Measurements from ENCODE around the gene STAB2. TPM values are rescaled to one million over a fixed set of nuclear protein-coding genes. Genes with fewer than 3 reads are reported as not detected.

STAB2 gene
- total and polyA plus RNA-seq, 2 of the 8 experiments (the other 6 are each of a cell fraction or from before 2014, with no cell fraction given): not detected

GRCh38 chr12:103793512-103794045 lies 206.5 kb downstream of the STAB2 start:
- Histone ChIP-seq H2BK5ac (ENCODE audit: low read depth, low read length) (no peak overlapping the region), H2AK5ac (ENCODE audit: low read depth, low read length) (no peak overlapping the region), H4K5ac (ENCODE audit: insufficient read length, low read depth, low read length) (no peak overlapping the region), H3K23ac (ENCODE audit: insufficient read length) (no peak overlapping the region), H3K9me3 (ENCODE audit: insufficient read depth in 2 of 2, low read depth in 1 of 2, low read length in 1 of 2) (no peaks in the 10 kb centered on the region; a peak in 1 of 4 replicates), H3K14ac (ENCODE audit: insufficient read length) (no peak overlapping the region), H3K56ac (replicated peaks; ENCODE audit: insufficient read length, low read depth, low read length) (no peak overlapping the region), H3K23me2 (ENCODE audit: low read depth, low read length) (no peaks in the 10 kb centered on the region), H2BK15ac (ENCODE audit: low read length) (no peak overlapping the region), H3K9ac (replicated peaks in 1 of 4; ENCODE audit: extremely low read depth in 1 of 4, low read depth in 3 of 4, low read length in 3 of 4) (no peak overlapping the region), H3K36me3 (ENCODE audit: control insufficient read depth in 2 of 4, insufficient read depth in 4 of 4, low read length in 3 of 4) (peaks cover 0 to 33% (median 12%) of the 10 kb centered on the region in 4 experiments; a peak in 6 of 8 replicates), H3K27ac (ENCODE audit: low read depth, low read length) (no peak overlapping the region), H2BK120ac (replicated peaks; ENCODE audit: low read depth, low read length) (no peak overlapping the region), H2BK20ac (ENCODE audit: low read length) (no peak overlapping the region), H3K79me2 (ENCODE audit: control insufficient read depth in 1 of 2, insufficient read depth in 2 of 2, low read length in 2 of 2) (no peaks in the 10 kb centered on the region), H3K4me1 (replicated peaks in 1 of 4; ENCODE audit: control insufficient read depth in 3 of 4, insufficient read depth in 4 of 4, low read length in 3 of 4) (peaks cover 0 to 4% (median 2%) of the 10 kb centered on the region in 4 experiments; a peak in 3 of 7 replicates), H2AFZ (ENCODE audit: low read length) (no peak overlapping the region), H3K4me3 (ENCODE audit: extremely low read depth in 1 of 4, insufficient read depth in 2 of 4, low read depth in 3 of 4, low read length in 4 of 4) (no peak overlapping the region), H3K18ac (ENCODE audit: extremely low read depth, low read length) (no peak overlapping the region), H3K4ac (replicated peaks; ENCODE audit: insufficient read length, low read depth, low read length) (no peak overlapping the region), H3K4me2 (ENCODE audit: insufficient read depth in 1 of 2, low read depth in 2 of 2, low read length in 2 of 2) (no peak overlapping the region), H3K79me1 (ENCODE audit: low read depth, low read length) (no peaks in the 10 kb centered on the region), H4K91ac (replicated peaks; ENCODE audit: insufficient read length, low read length) (no peak overlapping the region), H4K8ac (ENCODE audit: extremely low read depth, insufficient read depth, low read length) (no peak overlapping the region), H3K27me3 (replicated peaks in 1 of 4; ENCODE audit: control insufficient read depth in 3 of 4, extremely low read depth in 1 of 4, insufficient read depth in 3 of 4, low read length in 3 of 4) (no peaks in the 10 kb centered on the region), H4K20me1 (replicated peaks in 1 of 2; ENCODE audit: control insufficient read depth in 1 of 2, insufficient read depth in 2 of 2, low read length in 2 of 2) (no peaks in the 10 kb centered on the region), H2BK12ac (ENCODE audit: low read depth, low read length) (no peak overlapping the region)
- POLR2A ChIA-PET (ENCODE audit: partially characterized antibody): no interaction called here
- CTCF ChIA-PET (ENCODE audit: partially characterized antibody): interaction anchor here (0.9 to 1.9 kb wide), 2 partner anchors 39 to 48 kb away, joined by 3 to 5 read pairs; no protein-coding TSS in a partner anchor
- no peak for DNase-seq (ENCODE audit: low read depth in 1 of 2, low spot score in 2 of 2)
- FAIRE-seq: no peak
- 84% methylated on average over 9 of the region's 9 CpGs; no CpG with 5 or more reads in 1 of the 2 experiments for WGBS, 2 experiments (ENCODE audit: extremely low coverage in 1 of 2, insufficient coverage in 1 of 2, insufficient read length in 1 of 2, insufficient replicate concordance in 2 of 2, low coverage in 1 of 2, low lambda C conversion rate in 2 of 2, missing lambda C conversion rate in 1 of 2)
- TF ChIP-seq CTBP2 (IDR thresholded peaks at IDR 0.05; ENCODE audit: borderline replicate concordance, insufficient read depth, insufficient read length, low read length): no peak
- no peak for TF ChIP-seq CBX5 (IDR thresholded peaks at IDR 0.05; ENCODE audit: low read depth, low read length)
- no peak for TF ChIP-seq EP300 (IDR thresholded peaks at IDR 0.05; ENCODE audit: borderline replicate concordance in 1 of 2, low read depth in 2 of 2, low read length in 2 of 2)
- no peak for TF ChIP-seq RBBP5 (IDR thresholded peaks at IDR 0.05; ENCODE audit: borderline replicate concordance, low read depth, low read length)
- no peak for TF ChIP-seq ATF2 (IDR thresholded peaks at IDR 0.05; ENCODE audit: low read length)
- no peak for TF ChIP-seq MAFK (IDR thresholded peaks at IDR 0.05; ENCODE audit: low read depth, low read length)
- no peak for TF ChIP-seq CHD1 (IDR thresholded peaks at IDR 0.05; ENCODE audit: low read depth, low read length)
- TF ChIP-seq POLR2A (IDR thresholded peaks at IDR 0.05; ENCODE audit: control extremely low read depth in 1 of 2, low read depth in 2 of 2, low read length in 2 of 2): no peak
- TF ChIP-seq TBP (IDR thresholded peaks at IDR 0.05; ENCODE audit: low read depth, low read length): no peak
- no peak for TF ChIP-seq TEAD4 (IDR thresholded peaks at IDR 0.05; ENCODE audit: low read depth, low read length)
- no peak for TF ChIP-seq CHD2 (IDR thresholded peaks at IDR 0.05; ENCODE audit: low read length)
- TF ChIP-seq HDAC6 (IDR thresholded peaks at IDR 0.05; ENCODE audit: low read depth, low read length): no peak
- TF ChIP-seq JUND (IDR thresholded peaks at IDR 0.05; ENCODE audit: low read length): no peak
